Endothelial cell of umbilical vein (primary cell): ENCODE results near the gene TEAD3.

Experiments
- CTCF ChIP-seq, 2 donors: IDR thresholded peaks; 1 replicate in 1 of 2; 2 replicates in 1 of 2; pipeline ENCODE4 v1.5.1; 2011; ENCODE audit warnings: low read length in 2 of 2, mild to moderate bottlenecking in 2 of 2, moderate library complexity in 2 of 2, control low read depth in 1 of 2, inconsistent platforms in 1 of 2, low read depth in 1 of 2; ENCODE audit not compliant: insufficient read depth in 1 of 2; ENCODE audit errors: extremely low read depth in 1 of 2
- EZH2 ChIP-seq: IDR thresholded peaks from 2 replicates; pipeline ENCODE4 v1.6.1; 2012; ENCODE audit warnings: borderline replicate concordance, low read depth, mild to moderate bottlenecking, moderate library complexity, low read length, inconsistent platforms; ENCODE audit not compliant: severe bottlenecking
- POLR2A ChIP-seq: IDR thresholded peaks from 2 replicates; pipeline ENCODE4 v1.6.1; 2012; ENCODE audit warnings: low read depth, mild to moderate bottlenecking, control low read depth, low read length

GRCh38 chr6:35522151-35522550 lies 25.3 kb upstream of the TEAD3 start:
- TF ChIP-seq EZH2 (no peak), POLR2A (no peak), CTCF (IDR thresholded peaks at IDR 0.05; ENCODE audit: extremely low read depth in 1 of 2, insufficient read depth in 1 of 2, low read depth in 1 of 2, low read length in 2 of 2) (no peak)
